K562 (cell line): ENCODE data around the gene RNF215. TPM values are rescaled to one million over a fixed set of nuclear protein-coding genes. Genes with fewer than 3 reads are reported as not detected.

ENCODE experiments used
- ATAC-seq: fragments of 200-7000 bp; cut with Tn5 transposase; 3 replicates; pipeline ENCODE4 v1.9.1; 2020; ENCODE audit warnings: moderate library complexity
- BruUV-seq: library from RNA; stranded (reverse); fragments of 400-500 nt; replicated peaks from 2 replicates; lab custom pipeline; 2021; lab: Mats Ljungman, UMichigan
- CTCF ChIA-PET: fragments of 300-600 bp; formaldehyde crosslinking; extraction: SDS; loops from one replicate; lab custom pipeline; 2021; ENCODE audit warnings: low intra/inter-chr PET ratio; lab: Yijun Ruan, JAX
- POLR2A ChIA-PET: fragments of 300-600, 350-650 bp; sonication (Branson Sonifier 250); formaldehyde crosslinking; extraction: SDS; loops from one replicate; lab custom pipeline; 2021; ENCODE audit warnings: antibody characterized with exemption, inconsistent platforms; lab: Yijun Ruan, JAX
- DNase-seq, 4 experiments: peaks; one replicate each; pipeline versions ENCODE4 v3.0.0 to v3.0.0-alpha.2; 2011 to 2018; ENCODE audit warnings: low spot score in 3 of 4, mixed read lengths in 3 of 4; ENCODE audit errors: extremely low read depth in 1 of 4
- FAIRE-seq: peaks from 2 replicates; lab custom pipeline; 2011; peaks lifted over from hg19 to GRCh38; lab: Jason Lieb, UNC
- H2AFZ ChIP-seq: 2 replicates; pipeline ENCODE4 v1.6.0; 2011; ENCODE audit warnings: low read depth, low read length, control low read depth, inconsistent platforms
- H3K27ac ChIP-seq: fragments of 200-600 bp; 3 replicates; pipeline ENCODE4 v1.8.0; 2011; ENCODE audit warnings: low read depth, mild to moderate bottlenecking, control low read depth, inconsistent platforms, low read length, moderate library complexity, mixed read lengths; ENCODE audit errors: extremely low read depth
- H3K27me3 ChIP-seq, 2 experiments: fragments of 300-600 bp in 1 of 2; 2 replicates in 1 of 2; 3 replicates in 1 of 2; pipeline versions ENCODE4 v1.6.0 to v1.8.0; 2011; ENCODE audit warnings: inconsistent platforms in 2 of 2, low read length in 2 of 2, mild to moderate bottlenecking in 1 of 2, mixed read lengths in 1 of 2, moderate library complexity in 1 of 2; ENCODE audit not compliant: control insufficient read depth in 2 of 2, insufficient read depth in 2 of 2
- H3K36me3 ChIP-seq: fragments of 300-600 bp; 3 replicates; pipeline ENCODE4 v1.8.0; 2011; ENCODE audit warnings: mild to moderate bottlenecking, low read length, inconsistent platforms; ENCODE audit not compliant: control insufficient read depth, insufficient read depth
- H3K4me1 ChIP-seq, 2 experiments: fragments of 200-600 bp in 1 of 2; replicated peaks in 1 of 2; 2 replicates in 1 of 2; 3 replicates in 1 of 2; pipeline versions ENCODE4 v1.5.1 to v1.8.0; 2011; ENCODE audit warnings: inconsistent platforms in 2 of 2, low read length in 2 of 2, mild to moderate bottlenecking in 1 of 2, mixed read lengths in 1 of 2, moderate library complexity in 1 of 2; ENCODE audit not compliant: control insufficient read depth in 2 of 2, insufficient read depth in 2 of 2
- H3K4me2 ChIP-seq: 2 replicates; pipeline ENCODE4 v1.6.1; 2011; ENCODE audit warnings: low read length, control low read depth, inconsistent platforms, mixed read lengths; ENCODE audit not compliant: insufficient read depth
- H3K4me3 ChIP-seq: fragments of 200-600 bp; sonication (generic), shearing (Covaris generic); 2 replicates; pipeline ENCODE4 v1.5.1; 2016; ENCODE audit warnings: control low read depth, inconsistent platforms
- H3K79me2 ChIP-seq: fragments of 200-600 bp; 3 replicates; pipeline ENCODE4 v1.8.0; 2011; ENCODE audit warnings: low read length, inconsistent platforms; ENCODE audit not compliant: control insufficient read depth, insufficient read depth
- H3K9ac ChIP-seq, 2 experiments: 2 replicates each; pipeline versions ENCODE4 v1.6.0 to v1.6.1; 2011; ENCODE audit warnings: low read depth in 2 of 2, low read length in 2 of 2, control low read depth in 1 of 2, inconsistent platforms in 1 of 2, mild to moderate bottlenecking in 1 of 2, mixed read lengths in 1 of 2; ENCODE audit not compliant: insufficient read depth in 1 of 2
- H3K9me1 ChIP-seq: one replicate; pipeline ENCODE4 v1.6.0; 2011; ENCODE audit warnings: inconsistent platforms, mild to moderate bottlenecking, low read length, moderate library complexity; ENCODE audit not compliant: control insufficient read depth, insufficient read depth
- H3K9me3 ChIP-seq: replicated peaks from 2 replicates; pipeline ENCODE4 v1.5.1; 2011; ENCODE audit warnings: low read depth, low read length, inconsistent platforms; ENCODE audit not compliant: control insufficient read depth, insufficient read depth
- H4K20me1 ChIP-seq: replicated peaks from 2 replicates; pipeline ENCODE4 v1.6.1; 2011; ENCODE audit warnings: low read length, inconsistent platforms, mixed read lengths; ENCODE audit not compliant: control insufficient read depth, insufficient read depth
- DACH1 ChIP-seq: fragments of 450-650 bp; IDR thresholded peaks from 2 replicates; pipeline ENCODE4 v1.6.1; 2018; ENCODE audit not compliant: partially characterized antibody
- HSF4 ChIP-seq: fragments of 250-450 bp; sonication (Bioruptor Pico); IDR thresholded peaks from 2 replicates; pipeline ENCODE4 v2.1.2; 2022; ENCODE audit warnings: mild to moderate bottlenecking, moderate library complexity, borderline replicate concordance
- MCM7 ChIP-seq, 2 experiments: fragments of 450-650 bp; IDR thresholded peaks; 2 replicates each; pipeline ENCODE4 v1.6.1; 2016 to 2018
- PHTF2 ChIP-seq: fragments of 250-450 bp; sonication (Bioruptor Pico); IDR thresholded peaks from 2 replicates; pipeline ENCODE4 v1.5.0; 2021; ENCODE audit warnings: mild to moderate bottlenecking
- TRIM28 ChIP-seq: fragments of 450-650 bp; IDR thresholded peaks from 2 replicates; pipeline ENCODE4 v1.6.1; 2017
- ZNF79 ChIP-seq: fragments of 250-450 bp; sonication (Bioruptor Pico); IDR thresholded peaks from 2 replicates; pipeline ENCODE4 v1.4.0; 2020; ENCODE audit warnings: low read depth, mild to moderate bottlenecking, moderate library complexity
- WGBS: fragments of 100-300 bp; shearing (Covaris generic); methylation state at CpG from one replicate; pipeline ENCODE4 v1.1.6; 2016; ENCODE audit warnings: low coverage, mixed read lengths; ENCODE audit not compliant: insufficient coverage; ENCODE audit errors: missing lambda C conversion rate; 5-methylcytosine and 5-hydroxymethylcytosine counted together
- in situ Hi-C: fragments of 300-500 bp; cut with MboI; formaldehyde crosslinking; loops from 4 replicates; pipeline ENCODE4 v1.15.0; 2018; ENCODE audit warnings: inconsistent platforms, mixed read lengths
- intact Hi-C: fragments of 100-400 bp; cut with micrococcal nuclease; formaldehyde crosslinking; loops from 2 replicates; pipeline ENCODE4 v1.14.2; 2022
- polyA plus RNA-seq, 8 experiments: library from polyadenylated mRNA; depleted of rRNA in 4 of 8; stranded (reverse) in 5 of 8; unstranded in 3 of 8; fragments of >200 nt; fragmentation: Nextera tagmentation in 2 of 8; fragmentation: Illumina TruSeq in 1 of 8; extraction: Ambion mirVana in 2 of 8; extraction: Trizol in 1 of 8; gene quantifications; 2 replicates each; pipeline versions ENCODE4 v1.2.1 to v1.2.3, GENCODE V29; 2011 to 2014; ENCODE audit warnings: inconsistent platforms in 1 of 8, missing spikeins in 1 of 8
- total RNA-seq, 7 experiments: library from RNA; depleted of rRNA in 6 of 7; stranded (reverse); fragments of >200 nt in 6 of 7; fragmentation: Illumina TruSeq in 2 of 7; extraction: Trizol in 2 of 7; gene quantifications; 2 replicates each; pipeline versions ENCODE4 v1.2.1 to v1.2.3, GENCODE V29; 2011 to 2021; ENCODE audit warnings: low replicate concordance in 1 of 7
- TF ChIP-seq, protein P1 (sequence below), 2 experiments: fragments of 450-650 bp; IDR thresholded peaks; 2 replicates each; pipeline ENCODE4 v1.6.1; 2016; ENCODE audit warnings: mild to moderate bottlenecking in 2 of 2, borderline replicate concordance in 1 of 2, low read depth in 1 of 2, moderate library complexity in 1 of 2

RNF215 gene
- total and polyA plus RNA-seq, 9 of the 15 experiments (the other 6 are each of a cell fraction or from before 2014, with no cell fraction given): 0.08 to 9.8 (median 2.7) TPM

- no peaks in the 10 kb centered on the region for H3K79me2 ChIP-seq
- H3K27ac ChIP-seq: no peak overlapping the region
- ATAC-seq: no peak
- POLR2A ChIA-PET: interaction anchor here (0.7 to 1.1 kb wide), 2 partner anchors 10 to 15 kb away, joined by 3 to 4 read pairs; no protein-coding TSS in a partner anchor
- H4K20me1 ChIP-seq: no peaks in the 10 kb centered on the region
- no peak for FAIRE-seq
- H3K9me1 ChIP-seq: no peaks in the 10 kb centered on the region
- H3K36me3 ChIP-seq: peaks cover 84% of the 10 kb centered on the region
- WGBS: 97% methylated on average over 3 of the region's 4 CpGs
- CTCF ChIA-PET: no interaction called here
- in situ Hi-C loops: no loop called here
- no peak overlapping the region for H3K4me3 ChIP-seq
- no TSS peak for BruUV-seq
- no peak overlapping the region for H3K4me2 ChIP-seq
- H3K9ac ChIP-seq: no peak overlapping the region
- TF ChIP-seq, protein P1, sequence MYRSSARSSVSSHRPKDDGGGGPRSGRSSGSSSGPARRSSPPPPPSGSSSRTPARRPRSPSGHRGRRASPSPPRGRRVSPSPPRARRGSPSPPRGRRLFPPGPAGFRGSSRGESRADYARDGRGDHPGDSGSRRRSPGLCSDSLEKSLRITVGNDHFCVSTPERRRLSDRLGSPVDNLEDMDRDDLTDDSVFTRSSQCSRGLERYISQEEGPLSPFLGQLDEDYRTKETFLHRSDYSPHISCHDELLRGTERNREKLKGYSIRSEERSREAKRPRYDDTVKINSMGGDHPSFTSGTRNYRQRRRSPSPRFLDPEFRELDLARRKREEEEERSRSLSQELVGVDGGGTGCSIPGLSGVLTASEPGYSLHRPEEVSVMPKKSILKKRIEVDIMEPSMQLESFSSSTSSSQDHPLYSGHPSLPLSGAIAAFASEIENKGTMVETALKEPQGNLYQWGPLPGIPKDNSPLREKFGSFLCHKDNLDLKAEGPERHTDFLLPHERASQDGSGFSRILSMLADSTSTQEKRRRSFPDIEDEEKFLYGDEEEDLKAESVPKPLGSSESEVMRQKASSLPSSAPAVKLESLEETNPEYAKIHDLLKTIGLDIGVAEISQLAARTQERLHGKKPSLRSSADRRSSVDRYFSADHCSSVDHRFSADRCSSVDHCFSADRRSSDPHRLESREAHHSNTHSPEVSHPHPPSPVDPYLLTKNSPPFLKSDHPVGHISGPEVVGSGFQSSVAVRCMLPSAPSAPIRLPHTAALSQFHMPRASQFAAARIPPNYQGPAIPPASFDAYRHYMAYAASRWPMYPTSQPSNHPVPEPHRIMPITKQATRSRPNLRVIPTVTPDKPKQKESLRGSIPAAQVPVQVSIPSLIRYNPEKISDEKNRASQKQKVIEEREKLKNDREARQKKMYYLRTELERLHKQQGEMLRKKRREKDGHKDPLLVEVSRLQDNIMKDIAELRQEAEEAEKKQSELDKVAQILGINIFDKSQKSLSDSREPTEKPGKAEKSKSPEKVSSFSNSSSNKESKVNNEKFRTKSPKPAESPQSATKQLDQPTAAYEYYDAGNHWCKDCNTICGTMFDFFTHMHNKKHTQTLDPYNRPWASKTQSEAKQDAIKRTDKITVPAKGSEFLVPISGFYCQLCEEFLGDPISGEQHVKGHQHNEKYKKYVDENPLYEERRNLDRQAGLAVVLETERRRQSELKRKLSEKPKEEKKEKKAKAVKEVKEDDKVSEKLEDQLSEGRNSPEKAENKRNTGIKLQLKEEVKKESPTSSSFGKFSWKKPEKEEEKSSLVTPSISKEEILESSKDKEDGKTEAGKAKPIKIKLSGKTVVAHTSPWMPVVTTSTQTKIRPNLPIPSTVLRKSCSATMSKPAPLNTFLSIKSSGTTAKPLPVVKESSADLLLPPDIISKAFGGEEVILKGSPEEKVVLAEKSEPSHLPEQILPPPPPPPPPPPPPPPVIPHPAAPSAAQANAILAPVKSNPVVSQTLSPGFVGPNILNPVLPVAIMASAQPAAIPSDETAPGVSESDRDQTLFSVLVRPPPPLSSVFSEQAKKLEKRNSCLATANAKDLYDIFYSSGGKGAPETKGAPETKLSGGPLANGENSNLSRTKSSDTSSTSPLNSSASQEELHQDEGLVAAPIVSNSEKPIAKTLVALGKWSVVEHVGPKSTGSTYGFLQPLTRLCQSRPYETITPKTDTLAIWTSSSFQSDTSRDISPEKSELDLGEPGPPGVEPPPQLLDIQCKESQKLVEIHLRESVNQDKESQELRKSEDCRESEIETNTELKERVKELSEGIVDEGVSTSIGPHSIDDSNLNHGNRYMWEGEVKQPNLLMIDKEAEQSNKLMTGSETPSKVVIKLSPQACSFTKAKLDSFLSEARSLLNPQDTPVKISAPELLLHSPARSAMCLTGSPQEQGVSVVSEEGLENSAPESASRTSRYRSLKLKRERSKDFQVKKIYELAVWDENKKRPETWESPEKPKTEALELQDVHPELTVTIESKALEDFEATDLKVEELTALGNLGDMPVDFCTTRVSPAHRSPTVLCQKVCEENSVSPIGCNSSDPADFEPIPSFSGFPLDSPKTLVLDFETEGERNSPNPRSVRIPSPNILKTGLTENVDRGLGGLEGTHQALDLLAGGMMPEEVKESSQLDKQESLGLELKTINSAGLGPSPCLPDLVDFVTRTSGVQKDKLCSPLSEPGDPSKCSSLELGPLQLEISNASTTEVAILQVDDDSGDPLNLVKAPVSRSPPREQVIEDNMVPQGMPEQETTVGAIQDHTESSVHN (IDR thresholded peaks at IDR 0.05; ENCODE audit: borderline replicate concordance in 1 of 2, low read depth in 1 of 2): no peak
- no peak for TF ChIP-seq TRIM28
- no peak for TF ChIP-seq PHTF2 (CRISPR knock-in tag)
- no peak for TF ChIP-seq DACH1
- no peak for TF ChIP-seq MCM7 (IDR thresholded peaks at IDR 0.05)
- no peak for TF ChIP-seq ZNF79 (CRISPR knock-in tag)
- no peak for TF ChIP-seq HSF4 (CRISPR knock-in tag)
- H3K27me3 ChIP-seq: no peaks in the 10 kb centered on the region
- no peak for DNase-seq
- H2AFZ ChIP-seq: no peak overlapping the region
- peaks cover 0 to 5% of the 10 kb centered on the region in 2 experiments; a peak in 2 of 5 replicates for H3K4me1 ChIP-seq
- no peaks in the 10 kb centered on the region for H3K9me3 ChIP-seq
- intact Hi-C loops: no loop called here
These were observed 52.6 kb downstream of the RNF215 start for GRCh38 chr22:30334646-30335045.
